Fibroblast of lung (primary cell): ENCODE data around the gene AGL. TPM values are rescaled to one million over a fixed set of nuclear protein-coding genes. Genes with fewer than 3 reads are reported as not detected.
A peak's percentile ranks its signal among the peaks of the same experiment; 100 is the strongest.

Experiments used
- DNase-seq, 2 donors: peaks; one replicate each; pipeline versions ENCODE4 v3.0.0 to v3.0.0-alpha.2; 2010; ENCODE audit warnings: low read depth in 2 of 2
- H2AFZ ChIP-seq: 2 replicates; pipeline ENCODE4 v1.5.1; 2012; ENCODE audit warnings: low read length, control low read depth, inconsistent platforms
- H3K27ac ChIP-seq: 2 replicates; pipeline ENCODE4 v1.5.1; 2011; ENCODE audit warnings: low read length, control low read depth; ENCODE audit not compliant: insufficient read depth
- H3K27me3 ChIP-seq: 2 replicates; pipeline ENCODE4 v1.5.1; 2011; ENCODE audit warnings: mild to moderate bottlenecking, low read length; ENCODE audit not compliant: control insufficient read depth, insufficient read depth
- H3K36me3 ChIP-seq: 2 replicates; pipeline ENCODE4 v1.5.1; 2011; ENCODE audit warnings: low read length; ENCODE audit not compliant: control insufficient read depth, insufficient read depth
- H3K4me1 ChIP-seq: 2 replicates; pipeline ENCODE4 v1.5.1; 2011; ENCODE audit warnings: low read length; ENCODE audit not compliant: control insufficient read depth, insufficient read depth; ENCODE audit errors: extremely low read depth
- H3K4me2 ChIP-seq: 2 replicates; pipeline ENCODE4 v1.5.1; 2011; ENCODE audit warnings: low read length, control low read depth; ENCODE audit not compliant: insufficient read depth; ENCODE audit errors: extremely low read depth
- H3K4me3 ChIP-seq, 4 experiments: fragments of 200-600 bp in 1 of 4; sonication (generic) in 1 of 4; replicated peaks in 1 of 4; 2 replicates each; pipeline ENCODE4 v1.5.1; 2011 to 2016; ENCODE audit warnings: low read length in 4 of 4, low read depth in 3 of 4, mild to moderate bottlenecking in 3 of 4, control low read depth in 2 of 4, inconsistent platforms in 1 of 4, mixed read lengths in 1 of 4; ENCODE audit not compliant: insufficient read depth in 1 of 4; ENCODE audit errors: control extremely low read depth in 1 of 4
- H3K79me2 ChIP-seq: 2 replicates; pipeline ENCODE4 v1.5.1; 2012; ENCODE audit warnings: mild to moderate bottlenecking, low read length, inconsistent platforms; ENCODE audit not compliant: control insufficient read depth, insufficient read depth
- H3K9ac ChIP-seq: 2 replicates; pipeline ENCODE4 v1.5.1; 2011; ENCODE audit warnings: mild to moderate bottlenecking, low read length, control low read depth; ENCODE audit not compliant: insufficient read depth
- H3K9me3 ChIP-seq: 2 replicates; pipeline ENCODE4 v1.5.1; 2012; ENCODE audit warnings: low read depth, low read length; ENCODE audit not compliant: control insufficient read depth, insufficient read depth
- H4K20me1 ChIP-seq: 2 replicates; pipeline ENCODE4 v1.5.1; 2011; ENCODE audit warnings: low read length; ENCODE audit not compliant: control insufficient read depth, insufficient read depth; ENCODE audit errors: extremely low read depth
- CTCF ChIP-seq, 2 donors: IDR thresholded peaks in 1 of 2; conservative IDR thresholded peaks in 1 of 2; 1 replicate in 1 of 2; 2 replicates in 1 of 2; pipeline ENCODE4 v1.5.1; 2011 to 2012; ENCODE audit warnings: low read length in 2 of 2, control low read depth in 1 of 2, inconsistent platforms in 1 of 2, low read depth in 1 of 2, mild to moderate bottlenecking in 1 of 2
- EZH2 ChIP-seq: IDR thresholded peaks from 2 replicates; pipeline ENCODE4 v1.5.1; 2012; ENCODE audit warnings: low read length, control low read depth, mild to moderate bottlenecking; ENCODE audit errors: missing control alignments
- polyA minus RNA-seq: library from RNA; depleted of rRNA, polyadenylated mRNA; stranded (reverse); fragments of >200 nt; gene quantifications from 2 replicates; pipeline ENCODE4 v1.2.3, GENCODE V29; 2011; ENCODE audit warnings: low replicate concordance
- polyA plus RNA-seq, 2 donors: library from polyadenylated mRNA; depleted of rRNA in 1 of 2; stranded (reverse) in 1 of 2; unstranded in 1 of 2; fragments of >200 nt; gene quantifications; 2 replicates each; pipeline ENCODE4 v1.2.1, GENCODE V29; 2011 to 2012; ENCODE audit warnings: missing spikeins in 1 of 2
- total RNA-seq: library from RNA; depleted of rRNA; stranded (reverse); fragments of >200 nt; gene quantifications from 2 replicates; pipeline ENCODE4 v1.2.1, GENCODE V29; 2014

The AGL gene
- 11.6 and 12.6 TPM in 2 replicates for total RNA-seq
- 5.9 and 8.3 TPM in 2 replicates for polyA plus RNA-seq
- polyA plus RNA-seq (2012): 5.9 and 8.1 TPM in 2 replicates
- polyA minus RNA-seq: 0.75 and 1.9 TPM in 2 replicates

DNA sequence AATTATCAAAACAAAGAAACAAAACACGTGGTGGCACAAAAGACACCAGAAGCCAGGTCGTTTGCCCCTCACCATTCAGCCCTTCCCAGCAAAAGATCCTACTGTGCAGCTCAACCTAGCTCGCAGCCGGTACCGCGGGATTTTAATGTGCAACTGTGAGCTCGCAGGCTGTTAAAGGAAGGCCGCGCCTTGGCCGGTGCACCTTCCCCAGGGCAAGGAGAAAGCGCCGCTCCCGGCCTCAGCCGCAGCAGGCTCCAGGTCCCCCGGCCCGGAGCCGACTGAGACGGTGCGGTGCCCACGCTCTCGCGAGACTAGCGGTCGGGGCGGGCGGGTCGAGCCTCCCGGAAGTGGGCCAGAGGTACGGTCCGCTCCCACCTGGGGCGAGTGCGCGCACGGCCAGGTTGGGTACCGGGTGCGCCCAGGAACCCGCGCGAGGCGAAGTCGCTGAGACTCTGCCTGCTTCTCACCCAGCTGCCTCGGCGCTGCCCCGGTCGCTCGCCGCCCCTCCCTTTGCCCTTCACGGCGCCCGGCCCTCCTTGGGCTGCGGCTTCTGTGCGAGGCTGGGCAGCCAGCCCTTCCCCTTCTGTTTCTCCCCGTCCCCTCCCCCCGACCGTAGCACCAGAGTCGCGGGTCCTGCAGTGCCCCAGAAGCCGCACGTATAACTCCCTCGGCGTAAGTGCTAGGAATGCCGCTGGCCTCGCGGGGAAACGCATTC is at the start of gene AGL:
TSS of gene AGL (plus strand) at position 618 of the 715 bp plus-strand sequence. CDS start 682 bp downstream, outside the sequence.
- no peaks in the 10 kb centered on the region for H3K9me3 ChIP-seq
- peak within 1 kb of the TSS; percentile 97 for H2AFZ ChIP-seq
- H4K20me1 ChIP-seq: no peaks in the 10 kb centered on the region
- DNase-seq: peak; percentile 74 to 78
- no peaks in the 10 kb centered on the region for H3K27me3 ChIP-seq
- peak within 1 kb of the TSS; percentile 82 for H3K9ac ChIP-seq
- peak within 1 kb of the TSS; percentile 97 for H3K4me2 ChIP-seq
- H3K27ac ChIP-seq: peak within 1 kb of the TSS; percentile 73
- H3K36me3 ChIP-seq: no peaks in the 10 kb centered on the region
- TF ChIP-seq EZH2 (no peak), CTCF (conservative IDR thresholded peaks at IDR 0.05 in 1 of 2, IDR thresholded peaks at IDR 0.05 in 1 of 2; ENCODE audit: low read depth in 1 of 2, low read length in 2 of 2) (no peak)
- H3K4me1 ChIP-seq: peaks cover 2% of the 10 kb centered on the region
- H3K79me2 ChIP-seq: no peaks in the 10 kb centered on the region
- peak within 1 kb of the TSS; percentile 84 to 90 (median 88) for H3K4me3 ChIP-seq

DNA sequence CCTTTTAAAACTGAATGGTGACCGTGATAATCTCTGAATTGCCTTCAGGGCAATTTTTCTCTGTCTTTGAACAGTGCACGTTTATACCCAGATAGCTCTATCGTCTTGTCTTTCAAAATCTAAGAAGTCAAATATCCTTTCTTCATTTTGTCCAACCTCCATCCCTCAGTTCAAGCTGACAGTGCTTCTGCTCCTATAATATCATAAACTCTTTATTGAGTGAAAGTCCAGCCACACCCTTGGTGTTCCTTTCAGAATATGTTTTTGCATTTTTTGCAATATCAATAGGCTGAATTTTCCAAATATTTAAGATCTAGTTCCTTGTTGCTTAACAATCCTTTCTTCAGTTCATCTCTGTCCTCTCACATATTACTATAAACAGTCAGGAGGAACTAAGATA is 48.6 kb upstream of the AGL start:
- TF ChIP-seq EZH2: no peak
- TF ChIP-seq CTCF (conservative IDR thresholded peaks at IDR 0.05 in 1 of 2, IDR thresholded peaks at IDR 0.05 in 1 of 2; ENCODE audit: low read depth in 1 of 2, low read length in 2 of 2): no peak
- H3K27me3 ChIP-seq: peaks cover 13% of the 10 kb centered on the region
- no peak for DNase-seq

GRCh38 chr1:99806882-99807281 is 43.3 kb upstream of the AGL start:
- Histone ChIP-seq H3K27ac (no peak overlapping the region), H3K27me3 (peaks cover 18% of the 10 kb centered on the region), H2AFZ (no peak overlapping the region), H3K9ac (no peak overlapping the region), H3K36me3 (no peaks in the 10 kb centered on the region), H3K4me1 (no peaks in the 10 kb centered on the region), H3K4me2 (no peak overlapping the region), H3K79me2 (no peaks in the 10 kb centered on the region), H3K9me3 (no peaks in the 10 kb centered on the region), H4K20me1 (no peaks in the 10 kb centered on the region), H3K4me3 (no peak overlapping the region)
- DNase-seq: no peak
- TF ChIP-seq EZH2 (no peak), CTCF (conservative IDR thresholded peaks at IDR 0.05 in 1 of 2, IDR thresholded peaks at IDR 0.05 in 1 of 2; ENCODE audit: low read depth in 1 of 2, low read length in 2 of 2) (no peak)

More for the DNA sequence above, 48.6 kb upstream of the AGL start:
- Histone ChIP-seq H3K79me2 (no peaks in the 10 kb centered on the region), H3K36me3 (no peaks in the 10 kb centered on the region), H3K4me1 (no peaks in the 10 kb centered on the region), H3K9ac (no peak overlapping the region), H3K27ac (no peak overlapping the region), H3K9me3 (no peaks in the 10 kb centered on the region), H3K4me3 (no peak overlapping the region), H4K20me1 (no peaks in the 10 kb centered on the region), H3K4me2 (no peak overlapping the region), H2AFZ (no peak overlapping the region)
